ENCODE measurements around the gene SIGLEC10. TPM values are rescaled to one million over a fixed set of nuclear protein-coding genes. Genes with fewer than 3 reads are reported as not detected.
"Not testable (repeated sequence)": the region's sequence is repeated elsewhere in the genome, so short reads cannot be mapped to it uniquely, and the experiment has no call there.

The SIGLEC10 gene
- total and polyA plus RNA-seq, 2 experiments from 2014 or later, result 0.47 TPM; not detected in 1

DNA sequence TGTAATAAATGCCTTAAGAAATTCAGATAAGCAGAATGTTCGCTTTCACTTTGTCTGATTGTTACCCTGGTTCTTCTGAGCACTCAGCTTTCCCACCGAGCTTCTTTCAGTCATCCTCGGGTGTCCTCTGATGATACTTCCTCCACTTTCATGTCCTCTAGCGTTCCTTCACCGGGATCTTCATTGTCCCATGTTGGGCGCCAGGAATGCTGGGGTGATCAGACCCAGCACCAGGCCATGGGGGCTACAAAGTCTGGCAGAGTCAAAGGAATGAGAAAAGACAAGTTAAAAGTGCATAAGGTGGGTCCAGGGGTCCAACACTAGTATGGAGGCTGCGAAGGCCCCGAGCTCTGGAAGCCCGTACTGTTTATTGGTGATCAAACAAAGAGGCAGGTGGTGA lies 15.3 kb downstream of the SIGLEC10 start (continued):
- TF ChIP-seq, protein P1, sequence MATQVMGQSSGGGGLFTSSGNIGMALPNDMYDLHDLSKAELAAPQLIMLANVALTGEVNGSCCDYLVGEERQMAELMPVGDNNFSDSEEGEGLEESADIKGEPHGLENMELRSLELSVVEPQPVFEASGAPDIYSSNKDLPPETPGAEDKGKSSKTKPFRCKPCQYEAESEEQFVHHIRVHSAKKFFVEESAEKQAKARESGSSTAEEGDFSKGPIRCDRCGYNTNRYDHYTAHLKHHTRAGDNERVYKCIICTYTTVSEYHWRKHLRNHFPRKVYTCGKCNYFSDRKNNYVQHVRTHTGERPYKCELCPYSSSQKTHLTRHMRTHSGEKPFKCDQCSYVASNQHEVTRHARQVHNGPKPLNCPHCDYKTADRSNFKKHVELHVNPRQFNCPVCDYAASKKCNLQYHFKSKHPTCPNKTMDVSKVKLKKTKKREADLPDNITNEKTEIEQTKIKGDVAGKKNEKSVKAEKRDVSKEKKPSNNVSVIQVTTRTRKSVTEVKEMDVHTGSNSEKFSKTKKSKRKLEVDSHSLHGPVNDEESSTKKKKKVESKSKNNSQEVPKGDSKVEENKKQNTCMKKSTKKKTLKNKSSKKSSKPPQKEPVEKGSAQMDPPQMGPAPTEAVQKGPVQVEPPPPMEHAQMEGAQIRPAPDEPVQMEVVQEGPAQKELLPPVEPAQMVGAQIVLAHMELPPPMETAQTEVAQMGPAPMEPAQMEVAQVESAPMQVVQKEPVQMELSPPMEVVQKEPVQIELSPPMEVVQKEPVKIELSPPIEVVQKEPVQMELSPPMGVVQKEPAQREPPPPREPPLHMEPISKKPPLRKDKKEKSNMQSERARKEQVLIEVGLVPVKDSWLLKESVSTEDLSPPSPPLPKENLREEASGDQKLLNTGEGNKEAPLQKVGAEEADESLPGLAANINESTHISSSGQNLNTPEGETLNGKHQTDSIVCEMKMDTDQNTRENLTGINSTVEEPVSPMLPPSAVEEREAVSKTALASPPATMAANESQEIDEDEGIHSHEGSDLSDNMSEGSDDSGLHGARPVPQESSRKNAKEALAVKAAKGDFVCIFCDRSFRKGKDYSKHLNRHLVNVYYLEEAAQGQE (IDR thresholded peaks at IDR 0.05; ENCODE audit: unreplicated experiment), result no peak

DNA sequence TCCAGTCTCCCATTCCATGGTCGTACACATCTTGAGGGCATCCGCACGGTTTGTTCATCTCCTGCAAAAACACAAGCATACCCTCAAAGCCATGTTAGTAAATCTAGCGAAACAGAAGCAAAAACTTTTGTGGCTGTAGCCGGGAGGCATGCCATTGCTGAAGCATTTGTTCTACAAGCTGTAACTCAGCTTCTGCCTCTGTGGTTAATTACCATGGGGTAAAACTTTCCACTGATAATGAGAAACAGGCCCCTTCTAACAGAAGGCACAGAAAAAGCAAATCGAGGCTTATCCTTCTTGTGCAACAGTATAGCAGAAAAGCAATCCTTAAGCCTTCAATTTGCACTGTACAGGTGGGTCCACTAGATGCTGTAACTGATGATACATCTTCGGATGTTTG lies 17.5 kb downstream of the SIGLEC10 start:
- H3K79me2 ChIP-seq (replicated peaks; ENCODE audit: insufficient read depth); H3F3A ChIP-seq (replicated peaks; ENCODE audit: low read depth); H4K20me1 ChIP-seq (replicated peaks; ENCODE audit: insufficient read depth); ATAC-seq; H3K27me3 Mint-ChIP-seq (ENCODE audit: insufficient read depth, low read depth, poor library complexity); H3K4me3 Mint-ChIP-seq; H2AFZ ChIP-seq; H3K4me2 ChIP-seq; H3K27ac ChIP-seq (ENCODE audit: low read depth); H3K27me3 ChIP-seq (ENCODE audit: insufficient read depth); H3K4me3 ChIP-seq; H3K4me1 ChIP-seq (ENCODE audit: insufficient read depth); DNase-seq (ENCODE audit: low spot score); H3K9me2 ChIP-seq (ENCODE audit: insufficient read depth); H3K27ac Mint-ChIP-seq: not testable (repeated sequence)
- peaks cover 58% of the 10 kb centered on the region for H3K36me3 Mint-ChIP-seq (ENCODE audit: low read depth)
- peaks cover 13% of the 10 kb centered on the region for H3K4me1 Mint-ChIP-seq
- H3K36me3 ChIP-seq (ENCODE audit: insufficient read depth), result peaks cover 12% of the 10 kb centered on the region
- peaks cover 46% of the 10 kb centered on the region for H3K9me3 Mint-ChIP-seq

DNA sequence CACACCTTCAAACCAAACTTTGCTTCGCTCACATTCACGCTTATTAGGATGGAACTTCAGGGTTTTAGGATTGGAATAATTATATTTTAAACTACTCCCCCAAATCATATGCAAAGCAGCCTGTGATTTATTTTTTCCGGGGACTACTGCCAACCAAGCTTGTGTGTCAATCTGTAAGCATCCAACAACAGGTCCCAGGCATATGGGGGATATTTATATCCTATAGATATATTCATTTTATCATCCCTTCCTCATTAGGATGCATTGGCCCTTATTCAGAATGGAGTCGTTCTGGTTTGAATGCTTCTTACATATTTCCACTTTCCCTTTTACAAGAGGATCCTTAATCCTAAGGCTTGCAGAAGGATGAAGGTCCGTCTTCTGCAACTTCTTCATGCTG lies 18.2 kb downstream of the SIGLEC10 start:
- H3F3A ChIP-seq (replicated peaks; ENCODE audit: low read depth), result 0 out of 2 replicates have a peak, but pooled peaks cover 3% of the 10 kb centered on the region
- peaks cover 11% of the 10 kb centered on the region; the same call in 1 of the 2 replicates for H3K79me2 ChIP-seq (replicated peaks; ENCODE audit: insufficient read depth)
- H3K4me1 Mint-ChIP-seq, result peaks cover 15% of the 10 kb centered on the region
- no peak overlapping the region for H3K4me3 Mint-ChIP-seq
- H3K4me2 ChIP-seq, result no peak overlapping the region
- DNase-seq (ENCODE audit: low spot score), result no peak
- H3K36me3 Mint-ChIP-seq (ENCODE audit: low read depth), result peaks cover 52% of the 10 kb centered on the region
- H3K4me3 ChIP-seq, result no peak overlapping the region
- no peaks in the 10 kb centered on the region for H4K20me1 ChIP-seq (replicated peaks; ENCODE audit: insufficient read depth)
- no peak for ATAC-seq
- no peak overlapping the region for H2AFZ ChIP-seq
- H3K4me1 ChIP-seq (ENCODE audit: insufficient read depth), result 0 out of 2 replicates have a peak, but pooled peaks cover 8% of the 10 kb centered on the region
- H3K9me2 ChIP-seq (ENCODE audit: insufficient read depth), result no peaks in the 10 kb centered on the region
- H3K36me3 ChIP-seq (ENCODE audit: insufficient read depth), result peaks cover 12% of the 10 kb centered on the region
- peaks cover 40% of the 10 kb centered on the region for H3K9me3 Mint-ChIP-seq
- H3K27me3 Mint-ChIP-seq (ENCODE audit: insufficient read depth, low read depth, poor library complexity), result peaks cover 4% of the 10 kb centered on the region
- no peaks in the 10 kb centered on the region for H3K27me3 ChIP-seq (ENCODE audit: insufficient read depth)
- no peak overlapping the region for H3K27ac ChIP-seq (ENCODE audit: low read depth)
- H3K27ac Mint-ChIP-seq, result no peak overlapping the region
- TF ChIP-seq, protein P2, sequence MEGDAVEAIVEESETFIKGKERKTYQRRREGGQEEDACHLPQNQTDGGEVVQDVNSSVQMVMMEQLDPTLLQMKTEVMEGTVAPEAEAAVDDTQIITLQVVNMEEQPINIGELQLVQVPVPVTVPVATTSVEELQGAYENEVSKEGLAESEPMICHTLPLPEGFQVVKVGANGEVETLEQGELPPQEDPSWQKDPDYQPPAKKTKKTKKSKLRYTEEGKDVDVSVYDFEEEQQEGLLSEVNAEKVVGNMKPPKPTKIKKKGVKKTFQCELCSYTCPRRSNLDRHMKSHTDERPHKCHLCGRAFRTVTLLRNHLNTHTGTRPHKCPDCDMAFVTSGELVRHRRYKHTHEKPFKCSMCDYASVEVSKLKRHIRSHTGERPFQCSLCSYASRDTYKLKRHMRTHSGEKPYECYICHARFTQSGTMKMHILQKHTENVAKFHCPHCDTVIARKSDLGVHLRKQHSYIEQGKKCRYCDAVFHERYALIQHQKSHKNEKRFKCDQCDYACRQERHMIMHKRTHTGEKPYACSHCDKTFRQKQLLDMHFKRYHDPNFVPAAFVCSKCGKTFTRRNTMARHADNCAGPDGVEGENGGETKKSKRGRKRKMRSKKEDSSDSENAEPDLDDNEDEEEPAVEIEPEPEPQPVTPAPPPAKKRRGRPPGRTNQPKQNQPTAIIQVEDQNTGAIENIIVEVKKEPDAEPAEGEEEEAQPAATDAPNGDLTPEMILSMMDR (conservative IDR thresholded peaks at IDR 0.05; ENCODE audit: low read depth in 2 of 2), result no peak
- TF ChIP-seq STAT1 (IDR thresholded peaks at IDR 0.05; ENCODE audit: unreplicated experiment) (no peak), POLR2AphosphoS5 (IDR thresholded peaks at IDR 0.05; ENCODE audit: low read depth) (no peak), ZNF114 (CRISPR knock-in tag; IDR thresholded peaks at IDR 0.05) (no peak), ZNF331 (CRISPR knock-in tag; IDR thresholded peaks at IDR 0.05; ENCODE audit: low read depth) (no peak), NANOG (IDR thresholded peaks at IDR 0.05; ENCODE audit: borderline replicate concordance) (no peak), CREB1 (CRISPR knock-in tag; IDR thresholded peaks at IDR 0.05; ENCODE audit: low read depth) (no peak), EZH2phosphoT487 (IDR thresholded peaks at IDR 0.05; ENCODE audit: unreplicated experiment) (no peak)
- TF ChIP-seq, protein P3, sequence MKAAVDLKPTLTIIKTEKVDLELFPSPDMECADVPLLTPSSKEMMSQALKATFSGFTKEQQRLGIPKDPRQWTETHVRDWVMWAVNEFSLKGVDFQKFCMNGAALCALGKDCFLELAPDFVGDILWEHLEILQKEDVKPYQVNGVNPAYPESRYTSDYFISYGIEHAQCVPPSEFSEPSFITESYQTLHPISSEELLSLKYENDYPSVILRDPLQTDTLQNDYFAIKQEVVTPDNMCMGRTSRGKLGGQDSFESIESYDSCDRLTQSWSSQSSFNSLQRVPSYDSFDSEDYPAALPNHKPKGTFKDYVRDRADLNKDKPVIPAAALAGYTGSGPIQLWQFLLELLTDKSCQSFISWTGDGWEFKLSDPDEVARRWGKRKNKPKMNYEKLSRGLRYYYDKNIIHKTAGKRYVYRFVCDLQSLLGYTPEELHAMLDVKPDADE (IDR thresholded peaks at IDR 0.05), result no peak
- TF ChIP-seq, protein P1 (IDR thresholded peaks at IDR 0.05; ENCODE audit: unreplicated experiment), result no peak
